ENCODE measurements around the gene NOSIP. TPM values are rescaled to one million over a fixed set of nuclear protein-coding genes. Genes with fewer than 3 reads are reported as not detected.
A peak's percentile ranks its signal among the peaks of the same experiment; 100 is the strongest.

NOSIP gene
- total RNA-seq, 1 experiment from 2014 or later: 142 TPM

- DNase-seq: no peak
- H3K4me3 ChIP-seq (ENCODE audit: insufficient read depth, low read depth, low read length): no peak overlapping the region
- H3K36me3 ChIP-seq (replicated peaks; ENCODE audit: control insufficient read depth, insufficient read depth, low read length): peaks cover 2% of the 10 kb centered on the region
- H3K27me3 ChIP-seq (ENCODE audit: control insufficient read depth, insufficient read depth, low read length): no peaks in the 10 kb centered on the region
Observed at GRCh38 chr19:49552749-49553148, 27.6 kb downstream of the NOSIP start.

DNA sequence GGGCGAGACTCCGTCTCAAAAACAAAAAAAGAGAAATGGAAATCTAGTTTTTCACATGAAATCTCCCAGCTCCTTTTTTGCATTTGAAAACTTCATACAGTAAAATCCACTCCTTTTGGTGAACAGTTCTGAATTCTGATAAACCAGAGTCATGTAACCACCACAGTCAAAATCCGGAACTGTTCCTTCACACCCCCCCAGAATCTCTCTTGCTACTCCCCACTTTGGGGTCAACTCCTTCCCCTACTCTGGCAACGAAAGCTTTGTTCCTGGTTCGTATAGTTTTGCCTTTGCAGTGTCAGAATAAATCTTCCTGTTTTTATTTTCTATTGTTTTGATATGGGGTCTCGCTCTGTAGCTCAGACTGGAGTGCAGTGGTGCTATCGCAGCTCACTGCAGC, 28.8 kb downstream of the NOSIP start:
- Histone ChIP-seq H3K4me3 (ENCODE audit: insufficient read depth, low read depth, low read length) (no peak overlapping the region), H3K27me3 (ENCODE audit: control insufficient read depth, insufficient read depth, low read length) (no peaks in the 10 kb centered on the region), H3K36me3 (replicated peaks; ENCODE audit: control insufficient read depth, insufficient read depth, low read length) (peaks cover 2% of the 10 kb centered on the region)
- no peak for DNase-seq

GRCh38 chr19:49549045-49549444, 31.3 kb downstream of the NOSIP start:
- H3K4me3 ChIP-seq (ENCODE audit: insufficient read depth, low read depth, low read length): no peak overlapping the region
- no peaks in the 10 kb centered on the region for H3K36me3 ChIP-seq (replicated peaks; ENCODE audit: control insufficient read depth, insufficient read depth, low read length)
- no peaks in the 10 kb centered on the region for H3K27me3 ChIP-seq (ENCODE audit: control insufficient read depth, insufficient read depth, low read length)
- peak; percentile 7 for DNase-seq

- Histone ChIP-seq H3K4me3 (ENCODE audit: insufficient read depth, low read depth, low read length) (no peak overlapping the region), H3K36me3 (replicated peaks; ENCODE audit: control insufficient read depth, insufficient read depth, low read length) (0 out of 2 replicates have a peak, but pooled peaks cover under 1% of the 10 kb centered on the region), H3K27me3 (ENCODE audit: control insufficient read depth, insufficient read depth, low read length) (no peaks in the 10 kb centered on the region)
- peak; percentile 89 for DNase-seq
Observed at GRCh38 chr19:49546825-49547565, 33.4 kb downstream of the NOSIP start.

GRCh38 chr19:49544154-49544553, 36.2 kb downstream of the NOSIP start:
- H3K4me3 ChIP-seq (ENCODE audit: insufficient read depth, low read depth, low read length): no peak overlapping the region
- H3K36me3 ChIP-seq (replicated peaks; ENCODE audit: control insufficient read depth, insufficient read depth, low read length): peaks cover 1% of the 10 kb centered on the region; the same call in 1 of the 2 replicates
- no peak for DNase-seq
- H3K27me3 ChIP-seq (ENCODE audit: control insufficient read depth, insufficient read depth, low read length): no peaks in the 10 kb centered on the region

GRCh38 chr19:49543032-49543431, 37.3 kb downstream of the NOSIP start:
- Histone ChIP-seq H3K4me3 (ENCODE audit: insufficient read depth, low read depth, low read length) (no peak overlapping the region), H3K27me3 (ENCODE audit: control insufficient read depth, insufficient read depth, low read length) (no peaks in the 10 kb centered on the region), H3K36me3 (replicated peaks; ENCODE audit: control insufficient read depth, insufficient read depth, low read length) (peaks cover 1% of the 10 kb centered on the region; the same call in 1 of the 2 replicates)
- peak; percentile 50 for DNase-seq

GRCh38 chr19:49542446-49542845, 37.9 kb downstream of the NOSIP start:
- DNase-seq: peak; percentile 43
- H3K4me3 ChIP-seq (ENCODE audit: insufficient read depth, low read depth, low read length): no peak overlapping the region
- H3K36me3 ChIP-seq (replicated peaks; ENCODE audit: control insufficient read depth, insufficient read depth, low read length): peaks cover 1% of the 10 kb centered on the region; the same call in 1 of the 2 replicates
- no peaks in the 10 kb centered on the region for H3K27me3 ChIP-seq (ENCODE audit: control insufficient read depth, insufficient read depth, low read length)

DNA sequence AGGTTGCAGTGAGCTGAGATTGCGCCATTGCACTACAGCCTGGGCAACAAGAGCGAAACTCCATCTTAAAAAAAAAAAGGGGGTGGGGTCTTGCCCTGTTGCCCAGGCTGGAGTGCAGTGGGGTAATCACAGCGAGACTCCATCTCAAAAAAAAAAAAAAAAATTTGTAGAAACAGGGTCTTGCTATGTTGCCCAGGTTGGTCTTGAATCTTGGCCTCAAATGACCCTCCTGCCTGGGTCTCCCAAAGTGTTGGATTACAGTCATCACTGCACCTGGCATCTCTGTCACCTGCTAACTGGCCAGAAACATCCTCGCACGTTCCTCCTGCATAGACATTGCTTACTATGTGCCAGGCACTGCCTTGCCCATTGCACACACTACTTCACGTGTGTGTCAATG, 38.4 kb downstream of the NOSIP start:
- H3K27me3 ChIP-seq (ENCODE audit: control insufficient read depth, insufficient read depth, low read length): no peaks in the 10 kb centered on the region
- H3K36me3 ChIP-seq (replicated peaks; ENCODE audit: control insufficient read depth, insufficient read depth, low read length): peaks cover 1% of the 10 kb centered on the region; the same call in 1 of the 2 replicates
- no peak for DNase-seq
- no peak overlapping the region for H3K4me3 ChIP-seq (ENCODE audit: insufficient read depth, low read depth, low read length)

GRCh38 chr19:49539192-49539952, 41.0 kb downstream of the NOSIP start:
- Histone ChIP-seq H3K4me3 (ENCODE audit: insufficient read depth, low read depth, low read length) (no peak overlapping the region), H3K36me3 (replicated peaks; ENCODE audit: control insufficient read depth, insufficient read depth, low read length) (peaks cover 1% of the 10 kb centered on the region; the same call in 1 of the 2 replicates), H3K27me3 (ENCODE audit: control insufficient read depth, insufficient read depth, low read length) (peaks cover 2% of the 10 kb centered on the region; the same call in 1 of the 2 replicates)
- no peak for DNase-seq

- Histone ChIP-seq H3K27me3 (ENCODE audit: control insufficient read depth, insufficient read depth, low read length) (peaks cover 3% of the 10 kb centered on the region; the same call in 1 of the 2 replicates), H3K36me3 (replicated peaks; ENCODE audit: control insufficient read depth, insufficient read depth, low read length) (peaks cover 1% of the 10 kb centered on the region; the same call in 1 of the 2 replicates), H3K4me3 (ENCODE audit: insufficient read depth, low read depth, low read length) (no peak overlapping the region)
- DNase-seq: no peak
Observed at GRCh38 chr19:49538643-49539042, 41.7 kb downstream of the NOSIP start.

DNA sequence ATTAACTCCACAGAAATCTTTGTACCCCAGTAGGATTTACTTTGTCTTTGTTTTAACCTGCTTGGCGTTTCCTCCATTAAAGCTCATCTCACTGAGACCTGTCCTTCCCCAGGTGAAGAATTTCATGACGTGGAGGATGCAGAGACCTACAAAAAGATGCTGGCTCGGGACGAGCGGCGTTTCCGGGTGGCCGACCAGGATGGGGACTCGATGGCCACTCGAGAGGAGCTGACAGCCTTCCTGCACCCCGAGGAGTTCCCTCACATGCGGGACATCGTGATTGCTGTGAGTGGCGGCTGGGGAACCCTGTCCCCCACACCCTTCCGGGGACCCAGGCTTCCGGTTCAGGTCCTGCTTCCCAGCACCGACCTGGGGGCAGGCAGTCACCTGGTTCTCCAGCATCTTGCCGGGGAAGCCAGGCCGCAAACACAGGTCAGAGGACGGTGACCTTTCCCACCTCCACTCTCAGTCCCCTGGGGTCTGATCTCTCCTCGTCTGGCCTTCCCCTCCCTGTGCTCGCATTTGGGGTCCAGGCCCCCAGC, 43.4 kb downstream of the NOSIP start:
- H3K36me3 ChIP-seq (replicated peaks; ENCODE audit: control insufficient read depth, insufficient read depth, low read length): peaks cover under 1% of the 10 kb centered on the region; the same call in 1 of the 2 replicates
- DNase-seq: no peak
- peaks cover 3% of the 10 kb centered on the region; the same call in 1 of the 2 replicates for H3K27me3 ChIP-seq (ENCODE audit: control insufficient read depth, insufficient read depth, low read length)
- H3K4me3 ChIP-seq (ENCODE audit: insufficient read depth, low read depth, low read length): no peak overlapping the region

GRCh38 chr19:49534632-49535385, 45.5 kb downstream of the NOSIP start:
- no peak overlapping the region for H3K4me3 ChIP-seq (ENCODE audit: insufficient read depth, low read depth, low read length)
- H3K36me3 ChIP-seq (replicated peaks; ENCODE audit: control insufficient read depth, insufficient read depth, low read length): no peaks in the 10 kb centered on the region
- H3K27me3 ChIP-seq (ENCODE audit: control insufficient read depth, insufficient read depth, low read length): peaks cover 3% of the 10 kb centered on the region; the same call in 1 of the 2 replicates
- DNase-seq: peak; percentile 64

DNA sequence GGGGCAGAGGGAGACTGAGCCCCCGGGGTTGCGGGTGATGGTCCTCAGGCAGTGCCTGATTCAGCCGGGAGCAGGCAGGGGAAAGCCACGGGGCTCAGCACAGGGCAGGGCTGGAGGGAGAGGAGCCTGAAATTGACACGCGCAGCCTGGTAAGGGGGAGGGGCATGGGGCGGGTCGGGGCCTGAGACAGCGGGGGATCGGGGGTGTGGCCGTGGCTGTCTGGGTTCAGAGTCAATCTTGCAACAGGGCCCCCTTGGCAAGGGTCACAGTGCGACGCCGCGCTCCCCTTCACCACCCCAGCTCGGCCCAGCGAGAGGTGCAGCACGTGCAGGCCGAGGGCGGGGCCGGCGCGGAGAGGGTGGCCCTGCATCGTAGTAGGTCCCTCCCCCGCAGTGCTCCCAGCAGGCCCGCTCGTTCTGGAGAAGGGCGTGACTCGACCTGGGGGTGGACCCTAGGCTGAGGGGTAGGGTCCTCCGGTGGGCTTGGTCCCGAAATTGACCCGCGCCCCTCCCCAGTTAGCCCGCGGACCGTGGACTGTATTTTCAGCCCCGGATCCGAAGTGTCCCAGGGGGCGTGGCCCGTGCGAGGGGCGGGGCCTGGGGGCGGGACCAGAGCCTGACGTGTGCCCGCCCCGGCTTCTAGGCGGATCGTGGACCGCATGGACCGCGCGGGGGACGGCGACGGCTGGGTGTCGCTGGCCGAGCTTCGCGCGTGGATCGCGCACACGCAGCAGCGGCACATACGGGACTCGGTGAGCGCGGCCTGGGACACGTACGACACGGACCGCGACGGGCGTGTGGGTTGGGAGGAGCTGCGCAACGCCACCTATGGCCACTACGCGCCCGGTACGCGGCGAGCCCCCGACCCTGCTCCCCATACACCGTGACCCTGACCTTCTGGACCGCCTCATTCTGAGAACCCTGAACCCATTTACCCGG, 46.5 kb downstream of the NOSIP start:
- peak; percentile 96 for DNase-seq
- no peaks in the 10 kb centered on the region for H3K36me3 ChIP-seq (replicated peaks; ENCODE audit: control insufficient read depth, insufficient read depth, low read length)
- peak overlapping the region; percentile 68 for H3K4me3 ChIP-seq (ENCODE audit: insufficient read depth, low read depth, low read length)
- peaks cover 3% of the 10 kb centered on the region; the same call in 1 of the 2 replicates for H3K27me3 ChIP-seq (ENCODE audit: control insufficient read depth, insufficient read depth, low read length)

Measured in H7 (cell line).